ENCODE results near the gene MESP2.

DNA sequence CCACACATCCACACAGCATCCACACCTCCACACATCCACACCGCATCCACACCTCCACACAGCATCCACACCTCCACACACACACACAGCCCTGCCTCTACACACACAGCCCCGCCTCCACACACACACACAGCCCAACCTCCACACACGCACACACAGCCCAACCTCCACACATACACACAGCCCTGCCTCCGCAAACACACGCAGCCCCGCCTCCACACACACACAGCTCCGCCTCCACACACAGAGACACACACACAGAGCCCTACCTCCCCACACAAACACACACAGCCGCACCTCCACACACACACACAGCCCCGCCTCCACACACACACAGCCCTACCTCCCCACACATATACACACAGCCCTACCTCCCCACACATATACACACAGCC, 29.7 kb upstream of the MESP2 start:
- no peak for TF ChIP-seq POLR2AphosphoS5 (IDR thresholded peaks at IDR 0.05; ENCODE audit: low read depth, low read length)
- no peak for TF ChIP-seq REST (IDR thresholded peaks at IDR 0.05; ENCODE audit: insufficient read depth in 1 of 2, low read depth in 2 of 2, low read length in 2 of 2)
- no peak for TF ChIP-seq TAF1 (IDR thresholded peaks at IDR 0.05; ENCODE audit: borderline replicate concordance, insufficient read depth, low read length)
- TF ChIP-seq SIN3A (IDR thresholded peaks at IDR 0.05; ENCODE audit: borderline replicate concordance, insufficient read depth, low read length), result no peak
